GM18867 (cell line): ENCODE data around the gene MRPS18A.
"Not testable (repeated sequence)": the region's sequence is repeated elsewhere in the genome, so short reads cannot be mapped to it uniquely, and the experiment has no call there.

Experiments
- ATAC-seq: cut with Tn5 transposase; IDR thresholded peaks from one replicate; pipeline ENCODE4 v1.9.1; 2021; ENCODE audit warnings: mild to moderate bottlenecking, moderate library complexity; ENCODE audit not compliant: unreplicated experiment

MRPS18A gene

DNA sequence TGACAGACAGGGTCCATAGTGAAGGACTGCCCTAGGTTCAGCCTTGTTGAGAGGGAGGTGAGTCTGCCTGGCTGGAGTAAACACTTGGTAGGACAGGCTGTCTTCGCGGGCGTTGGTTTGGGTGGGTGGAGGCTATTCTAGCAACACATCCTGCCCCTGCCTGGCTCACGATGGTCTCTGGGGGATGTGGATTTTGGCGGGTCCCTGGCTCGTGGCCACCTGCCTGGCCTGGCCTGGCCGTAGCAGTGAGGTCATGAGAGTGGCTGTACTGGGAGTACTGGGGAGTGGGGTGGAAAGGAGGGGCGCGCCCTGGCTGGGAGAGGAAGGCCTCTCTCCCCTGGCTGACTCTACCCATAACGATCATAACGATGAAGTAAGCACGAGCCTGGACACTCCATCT lies 30.2 kb upstream of the MRPS18A start:
- no peak for ATAC-seq

GRCh38 chr6:43717389-43717788 lies 29.8 kb upstream of the MRPS18A start:
- no peak for ATAC-seq

- no peak for ATAC-seq
Measured at GRCh38 chr6:43716099-43716498, 28.5 kb upstream of the MRPS18A start.

GRCh38 chr6:43715056-43715788 lies 27.6 kb upstream of the MRPS18A start:
- peak; percentile 89 for ATAC-seq

GRCh38 chr6:43714311-43715055 lies 26.9 kb upstream of the MRPS18A start:
- peak; percentile 15 for ATAC-seq

- ATAC-seq = no peak
Measured at GRCh38 chr6:43713643-43714310, 26.2 kb upstream of the MRPS18A start.

DNA sequence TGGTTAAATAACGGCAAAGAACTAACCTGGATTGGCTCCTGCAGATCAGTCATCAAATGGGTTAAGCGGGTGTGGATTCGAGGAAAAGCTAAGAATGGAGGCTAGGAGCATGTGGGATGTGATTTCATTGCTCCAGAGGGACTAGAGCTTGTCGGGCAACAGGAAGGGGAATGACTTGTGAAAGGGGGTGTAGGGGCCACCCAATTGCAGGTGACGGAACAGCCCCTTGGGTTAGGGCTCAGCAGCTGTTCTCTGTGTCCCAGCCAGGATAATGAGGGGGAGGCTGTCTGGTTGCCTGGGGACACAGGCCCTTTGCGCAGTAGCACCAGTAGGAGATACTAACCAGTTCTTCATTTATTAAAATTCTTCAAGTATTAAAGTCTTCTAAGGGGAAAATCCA lies 25.0 kb upstream of the MRPS18A start:
- ATAC-seq = no peak

GRCh38 chr6:43710576-43710975 lies 23.0 kb upstream of the MRPS18A start:
- ATAC-seq = no peak

- no peak for ATAC-seq
Measured at GRCh38 chr6:43709654-43710303, 22.2 kb upstream of the MRPS18A start.

GRCh38 chr6:43708860-43709653 lies 21.5 kb upstream of the MRPS18A start:
- ATAC-seq = no peak

- ATAC-seq = no peak
Measured at GRCh38 chr6:43707767-43708166, 20.2 kb upstream of the MRPS18A start.

- no peak for ATAC-seq
Measured at GRCh38 chr6:43707269-43707668, 19.7 kb upstream of the MRPS18A start.

DNA sequence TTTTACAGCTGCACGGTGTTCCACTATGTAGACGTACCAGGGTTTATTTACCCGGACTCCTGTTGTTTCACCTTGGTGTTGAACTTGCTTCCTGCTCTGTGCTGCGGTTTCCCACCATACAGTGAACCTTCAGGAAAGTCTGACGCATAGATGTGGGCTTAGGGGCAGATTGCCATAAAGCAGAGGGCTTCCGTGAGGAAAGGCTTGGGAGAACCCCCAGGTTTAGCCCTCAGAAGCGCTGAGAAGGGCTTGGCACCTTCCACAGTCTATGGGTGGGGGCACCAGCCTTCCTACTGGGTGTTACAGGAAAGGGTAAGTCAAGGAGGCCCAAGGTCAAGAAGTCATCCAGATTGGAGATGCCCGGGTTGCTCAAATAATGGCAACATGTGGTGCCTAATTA lies 19.2 kb upstream of the MRPS18A start:
- no peak for ATAC-seq

- ATAC-seq = peak; percentile 35
Measured at GRCh38 chr6:43705996-43706395, 18.4 kb upstream of the MRPS18A start.

- no peak for ATAC-seq
Measured at GRCh38 chr6:43703512-43704429, 16.2 kb upstream of the MRPS18A start.

DNA sequence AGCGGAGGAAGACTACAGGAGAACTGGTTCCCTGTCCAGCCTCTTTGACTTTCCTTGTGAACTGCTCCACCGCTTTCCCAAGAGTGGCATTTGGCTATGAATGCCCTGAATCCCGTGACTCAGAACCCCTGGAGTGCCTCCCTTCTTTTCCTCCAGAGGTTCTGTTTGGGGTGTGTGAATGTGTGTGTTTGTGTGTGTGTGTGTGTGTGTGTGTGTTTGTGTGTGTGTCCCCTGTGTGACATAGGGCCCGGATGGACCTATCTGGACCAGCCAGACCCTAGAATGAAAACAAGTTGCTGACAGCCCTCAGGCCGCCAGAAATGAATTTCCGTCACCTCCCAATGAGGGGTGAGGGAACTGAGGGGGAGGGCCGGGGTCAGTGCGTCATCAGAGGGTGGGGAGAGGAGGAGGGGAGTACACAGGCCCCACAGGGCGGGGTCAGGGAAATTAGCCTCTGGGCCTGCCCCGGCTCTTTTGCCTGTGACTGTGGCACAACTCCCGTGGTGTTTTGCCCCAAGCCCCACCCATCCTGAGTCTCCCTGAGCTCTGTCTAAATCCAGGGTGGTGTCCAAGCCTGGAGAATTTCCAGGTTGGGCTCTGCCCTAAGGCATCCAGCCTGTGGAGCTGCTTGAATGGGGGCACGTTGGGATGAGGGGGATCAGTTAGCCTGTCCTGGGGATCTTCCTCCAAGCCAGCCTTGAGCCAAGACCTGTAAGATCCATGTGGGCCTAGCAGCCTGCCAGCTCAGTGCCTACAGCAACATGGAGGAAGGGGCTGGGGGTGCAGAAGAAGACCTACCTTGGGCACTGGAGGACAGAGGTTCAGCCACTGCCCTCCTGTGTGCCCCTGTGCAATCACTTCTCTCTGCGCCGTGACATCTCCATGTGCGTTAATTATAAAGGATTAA lies 15.2 kb upstream of the MRPS18A start:
- no peak for ATAC-seq

DNA sequence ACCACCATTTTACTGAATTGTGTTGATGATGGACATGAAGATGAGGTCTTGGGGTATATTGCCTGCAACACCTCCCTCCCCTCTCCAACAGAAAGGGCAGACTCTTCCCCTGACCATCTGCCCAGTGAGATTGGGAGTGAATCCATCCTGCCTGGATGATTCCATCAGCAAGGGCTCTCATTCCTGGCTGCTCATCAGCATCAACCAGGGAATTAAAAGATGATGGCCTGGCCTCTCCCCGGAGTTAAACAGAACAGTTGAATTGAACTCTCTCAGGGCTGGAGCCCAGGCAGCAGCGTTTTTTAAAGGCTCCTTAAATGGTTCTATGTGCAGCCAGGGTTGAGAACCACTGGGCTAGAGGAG lies 14.6 kb upstream of the MRPS18A start:
- ATAC-seq = no peak

DNA sequence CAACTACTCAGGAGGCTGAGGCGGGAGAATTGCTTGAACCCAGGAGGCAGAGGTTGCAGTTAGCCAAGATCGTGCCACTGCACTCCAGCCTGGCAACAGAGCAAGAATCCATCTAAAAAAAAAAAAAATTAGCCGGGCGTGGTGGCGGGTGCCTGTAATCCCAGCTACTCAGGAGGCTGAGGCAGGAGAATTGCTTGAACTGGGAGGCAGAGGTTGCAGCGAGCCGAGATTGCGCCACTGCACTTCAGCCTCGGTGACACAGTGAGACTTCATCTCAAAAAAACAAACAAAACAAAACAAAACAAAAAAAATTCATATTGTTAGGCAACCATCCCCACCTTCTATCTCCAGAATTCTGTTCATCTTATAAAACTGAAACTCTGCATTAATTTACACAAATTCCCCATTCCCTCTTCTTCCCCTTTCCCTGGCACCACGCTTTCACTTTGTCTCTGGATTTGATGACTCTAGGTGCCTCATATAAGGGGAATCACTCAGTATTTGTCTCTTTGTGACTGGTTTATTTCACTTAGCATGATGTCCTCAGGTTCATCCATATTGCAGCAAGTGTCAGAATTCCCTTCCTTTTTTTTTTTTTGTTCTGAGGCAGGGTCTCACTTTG lies 13.5 kb upstream of the MRPS18A start:
- ATAC-seq = not testable (repeated sequence)
